WTC11 (cell line): Measurements from ENCODE around the gene IPO11.

Source experiments
- FOXJ3 ChIP-seq: sonication (generic); formaldehyde crosslinking; IDR thresholded peaks from 2 replicates; pipeline ENCODE4 v1.9.0; 2021; ENCODE audit warnings: missing genetic modification reagents, mild to moderate bottlenecking, borderline replicate concordance
- FOXP1 ChIP-seq: sonication (generic); formaldehyde crosslinking; IDR thresholded peaks from 2 replicates; pipeline ENCODE4 v1.8.0; 2022; ENCODE audit warnings: missing genetic modification reagents, mild to moderate bottlenecking, moderate library complexity, borderline replicate concordance
- KAT7 ChIP-seq: sonication (generic); formaldehyde crosslinking; IDR thresholded peaks from 2 replicates; pipeline ENCODE4 v1.8.1; 2023; ENCODE audit warnings: missing genetic modification reagents, mild to moderate bottlenecking, borderline replicate concordance
- SMAD3 ChIP-seq: sonication (generic); formaldehyde crosslinking; IDR thresholded peaks from 2 replicates; pipeline ENCODE4 v1.8.0; 2022; ENCODE audit warnings: missing genetic modification reagents, mild to moderate bottlenecking, borderline replicate concordance
- SP1 ChIP-seq: sonication (generic); formaldehyde crosslinking; conservative IDR thresholded peaks from 2 replicates; pipeline ENCODE4 v1.8.1; 2022; ENCODE audit warnings: missing genetic modification reagents
- TF ChIP-seq, protein P1 (sequence below): fragments of 200-600 bp; IDR thresholded peaks from 2 replicates; pipeline ENCODE4 v1.8.0; 2022; ENCODE audit warnings: antibody characterized with exemption
- TF ChIP-seq, protein P2 (sequence below): sonication (generic); formaldehyde crosslinking; IDR thresholded peaks from 2 replicates; pipeline ENCODE4 v1.8.1; 2022; ENCODE audit warnings: low read depth, missing genetic modification reagents, borderline replicate concordance
- TF ChIP-seq, protein P3 (sequence below): fragments of 250-450 bp; sonication (Bioruptor Pico); conservative IDR thresholded peaks from 2 replicates; pipeline ENCODE4 v1.9.0; 2021; ENCODE audit warnings: mild to moderate bottlenecking
- TF ChIP-seq, protein P4 (sequence below): sonication (generic); formaldehyde crosslinking; IDR thresholded peaks from 2 replicates; pipeline ENCODE4 v1.8.0; 2022; ENCODE audit warnings: missing genetic modification reagents
- TF ChIP-seq, protein P5 (sequence below): sonication (generic); formaldehyde crosslinking; IDR thresholded peaks from 2 replicates; pipeline ENCODE4 v1.8.0; 2022; ENCODE audit warnings: mild to moderate bottlenecking, missing genetic modification reagents
- TF ChIP-seq, protein P6 (sequence below): sonication (generic); formaldehyde crosslinking; IDR thresholded peaks from 2 replicates; pipeline ENCODE4 v1.8.0; 2022; ENCODE audit warnings: mild to moderate bottlenecking, missing genetic modification reagents
- TF ChIP-seq, protein P7 (sequence below): sonication (generic); formaldehyde crosslinking; conservative IDR thresholded peaks from 2 replicates; pipeline ENCODE4 v1.8.1; 2022; ENCODE audit warnings: mild to moderate bottlenecking, missing genetic modification reagents
- TF ChIP-seq, protein P8 (sequence below): fragments of 250-450 bp; sonication (Bioruptor Pico); IDR thresholded peaks from 2 replicates; pipeline ENCODE4 v1.9.0; 2021; ENCODE audit warnings: mild to moderate bottlenecking, borderline replicate concordance

DNA sequence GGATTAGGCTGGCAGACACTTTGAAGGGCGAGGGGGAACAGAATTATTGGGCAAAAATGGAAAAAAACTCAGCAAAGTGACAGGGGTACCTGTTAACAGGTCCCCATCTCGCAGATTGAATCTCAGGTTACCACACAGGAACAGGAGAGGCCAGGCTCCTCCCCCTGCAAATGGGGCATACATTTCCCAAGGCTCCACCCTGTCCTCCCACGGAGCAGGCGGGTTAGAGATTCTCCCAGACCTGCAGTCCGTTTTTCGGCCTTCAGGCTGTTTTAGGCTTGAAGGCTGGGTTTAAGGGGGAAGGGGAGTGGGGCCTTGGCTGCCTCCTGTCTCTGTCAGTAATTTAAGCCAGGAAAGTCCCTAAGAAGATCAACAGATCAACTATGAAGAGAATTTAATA, 208.7 kb downstream of the IPO11 start:
- TF ChIP-seq, protein P1, sequence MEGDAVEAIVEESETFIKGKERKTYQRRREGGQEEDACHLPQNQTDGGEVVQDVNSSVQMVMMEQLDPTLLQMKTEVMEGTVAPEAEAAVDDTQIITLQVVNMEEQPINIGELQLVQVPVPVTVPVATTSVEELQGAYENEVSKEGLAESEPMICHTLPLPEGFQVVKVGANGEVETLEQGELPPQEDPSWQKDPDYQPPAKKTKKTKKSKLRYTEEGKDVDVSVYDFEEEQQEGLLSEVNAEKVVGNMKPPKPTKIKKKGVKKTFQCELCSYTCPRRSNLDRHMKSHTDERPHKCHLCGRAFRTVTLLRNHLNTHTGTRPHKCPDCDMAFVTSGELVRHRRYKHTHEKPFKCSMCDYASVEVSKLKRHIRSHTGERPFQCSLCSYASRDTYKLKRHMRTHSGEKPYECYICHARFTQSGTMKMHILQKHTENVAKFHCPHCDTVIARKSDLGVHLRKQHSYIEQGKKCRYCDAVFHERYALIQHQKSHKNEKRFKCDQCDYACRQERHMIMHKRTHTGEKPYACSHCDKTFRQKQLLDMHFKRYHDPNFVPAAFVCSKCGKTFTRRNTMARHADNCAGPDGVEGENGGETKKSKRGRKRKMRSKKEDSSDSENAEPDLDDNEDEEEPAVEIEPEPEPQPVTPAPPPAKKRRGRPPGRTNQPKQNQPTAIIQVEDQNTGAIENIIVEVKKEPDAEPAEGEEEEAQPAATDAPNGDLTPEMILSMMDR = no peak
- no peak for TF ChIP-seq FOXJ3 (CRISPR knock-in tag)
- no peak for TF ChIP-seq KAT7 (CRISPR knock-in tag)
- TF ChIP-seq SP1 = no peak
- TF ChIP-seq, protein P2, sequence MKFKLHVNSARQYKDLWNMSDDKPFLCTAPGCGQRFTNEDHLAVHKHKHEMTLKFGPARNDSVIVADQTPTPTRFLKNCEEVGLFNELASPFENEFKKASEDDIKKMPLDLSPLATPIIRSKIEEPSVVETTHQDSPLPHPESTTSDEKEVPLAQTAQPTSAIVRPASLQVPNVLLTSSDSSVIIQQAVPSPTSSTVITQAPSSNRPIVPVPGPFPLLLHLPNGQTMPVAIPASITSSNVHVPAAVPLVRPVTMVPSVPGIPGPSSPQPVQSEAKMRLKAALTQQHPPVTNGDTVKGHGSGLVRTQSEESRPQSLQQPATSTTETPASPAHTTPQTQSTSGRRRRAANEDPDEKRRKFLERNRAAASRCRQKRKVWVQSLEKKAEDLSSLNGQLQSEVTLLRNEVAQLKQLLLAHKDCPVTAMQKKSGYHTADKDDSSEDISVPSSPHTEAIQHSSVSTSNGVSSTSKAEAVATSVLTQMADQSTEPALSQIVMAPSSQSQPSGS (CRISPR knock-in tag) = no peak
- TF ChIP-seq, protein P3, sequence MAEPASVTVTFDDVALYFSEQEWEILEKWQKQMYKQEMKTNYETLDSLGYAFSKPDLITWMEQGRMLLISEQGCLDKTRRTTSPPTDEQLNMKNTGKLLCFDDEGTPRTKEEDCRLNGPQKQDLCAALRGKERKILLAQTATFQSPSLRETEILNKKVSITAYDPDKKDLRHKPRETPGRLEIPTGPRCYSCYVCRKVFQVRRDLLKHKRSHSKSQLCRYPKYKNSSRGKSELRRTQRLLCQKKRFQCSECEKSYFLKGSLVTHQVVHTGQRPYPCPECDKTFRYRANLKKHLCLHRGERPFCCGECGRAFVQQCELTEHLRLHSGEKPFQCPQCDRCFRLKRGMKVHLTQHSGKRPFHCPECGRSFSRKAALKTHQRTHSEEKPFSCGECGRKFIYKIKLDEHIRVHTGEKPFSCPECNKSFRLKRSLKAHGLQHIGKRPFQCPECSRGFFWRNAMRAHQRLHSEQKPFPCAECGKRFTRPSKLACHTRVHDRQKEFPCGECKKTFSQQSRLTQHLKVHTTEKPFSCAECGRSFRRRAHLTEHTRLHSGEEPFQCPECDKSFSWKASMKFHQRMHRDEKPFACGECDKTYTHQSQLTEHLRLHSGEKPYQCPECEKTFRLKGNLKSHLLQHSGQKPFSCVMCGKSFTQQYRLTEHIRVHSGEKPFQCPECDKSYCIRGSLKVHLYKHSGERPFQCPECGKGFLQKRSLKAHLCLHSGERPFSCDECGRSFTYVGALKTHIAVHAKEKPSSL (CRISPR knock-in tag) = no peak
- TF ChIP-seq, protein P4, sequence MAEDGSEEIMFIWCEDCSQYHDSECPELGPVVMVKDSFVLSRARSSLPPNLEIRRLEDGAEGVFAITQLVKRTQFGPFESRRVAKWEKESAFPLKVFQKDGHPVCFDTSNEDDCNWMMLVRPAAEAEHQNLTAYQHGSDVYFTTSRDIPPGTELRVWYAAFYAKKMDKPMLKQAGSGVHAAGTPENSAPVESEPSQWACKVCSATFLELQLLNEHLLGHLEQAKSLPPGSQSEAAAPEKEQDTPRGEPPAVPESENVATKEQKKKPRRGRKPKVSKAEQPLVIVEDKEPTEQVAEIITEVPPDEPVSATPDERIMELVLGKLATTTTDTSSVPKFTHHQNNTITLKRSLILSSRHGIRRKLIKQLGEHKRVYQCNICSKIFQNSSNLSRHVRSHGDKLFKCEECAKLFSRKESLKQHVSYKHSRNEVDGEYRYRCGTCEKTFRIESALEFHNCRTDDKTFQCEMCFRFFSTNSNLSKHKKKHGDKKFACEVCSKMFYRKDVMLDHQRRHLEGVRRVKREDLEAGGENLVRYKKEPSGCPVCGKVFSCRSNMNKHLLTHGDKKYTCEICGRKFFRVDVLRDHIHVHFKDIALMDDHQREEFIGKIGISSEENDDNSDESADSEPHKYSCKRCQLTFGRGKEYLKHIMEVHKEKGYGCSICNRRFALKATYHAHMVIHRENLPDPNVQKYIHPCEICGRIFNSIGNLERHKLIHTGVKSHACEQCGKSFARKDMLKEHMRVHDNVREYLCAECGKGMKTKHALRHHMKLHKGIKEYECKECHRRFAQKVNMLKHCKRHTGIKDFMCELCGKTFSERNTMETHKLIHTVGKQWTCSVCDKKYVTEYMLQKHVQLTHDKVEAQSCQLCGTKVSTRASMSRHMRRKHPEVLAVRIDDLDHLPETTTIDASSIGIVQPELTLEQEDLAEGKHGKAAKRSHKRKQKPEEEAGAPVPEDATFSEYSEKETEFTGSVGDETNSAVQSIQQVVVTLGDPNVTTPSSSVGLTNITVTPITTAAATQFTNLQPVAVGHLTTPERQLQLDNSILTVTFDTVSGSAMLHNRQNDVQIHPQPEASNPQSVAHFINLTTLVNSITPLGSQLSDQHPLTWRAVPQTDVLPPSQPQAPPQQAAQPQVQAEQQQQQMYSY = no peak
- TF ChIP-seq, protein P5, sequence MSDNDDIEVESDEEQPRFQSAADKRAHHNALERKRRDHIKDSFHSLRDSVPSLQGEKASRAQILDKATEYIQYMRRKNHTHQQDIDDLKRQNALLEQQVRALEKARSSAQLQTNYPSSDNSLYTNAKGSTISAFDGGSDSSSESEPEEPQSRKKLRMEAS (CRISPR knock-in tag) = no peak
- TF ChIP-seq, protein P6, sequence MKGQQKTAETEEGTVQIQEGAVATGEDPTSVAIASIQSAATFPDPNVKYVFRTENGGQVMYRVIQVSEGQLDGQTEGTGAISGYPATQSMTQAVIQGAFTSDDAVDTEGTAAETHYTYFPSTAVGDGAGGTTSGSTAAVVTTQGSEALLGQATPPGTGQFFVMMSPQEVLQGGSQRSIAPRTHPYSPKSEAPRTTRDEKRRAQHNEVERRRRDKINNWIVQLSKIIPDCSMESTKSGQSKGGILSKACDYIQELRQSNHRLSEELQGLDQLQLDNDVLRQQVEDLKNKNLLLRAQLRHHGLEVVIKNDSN = no peak
- TF ChIP-seq, protein P7, sequence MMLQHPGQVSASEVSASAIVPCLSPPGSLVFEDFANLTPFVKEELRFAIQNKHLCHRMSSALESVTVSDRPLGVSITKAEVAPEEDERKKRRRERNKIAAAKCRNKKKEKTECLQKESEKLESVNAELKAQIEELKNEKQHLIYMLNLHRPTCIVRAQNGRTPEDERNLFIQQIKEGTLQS = no peak
- TF ChIP-seq, protein P8, sequence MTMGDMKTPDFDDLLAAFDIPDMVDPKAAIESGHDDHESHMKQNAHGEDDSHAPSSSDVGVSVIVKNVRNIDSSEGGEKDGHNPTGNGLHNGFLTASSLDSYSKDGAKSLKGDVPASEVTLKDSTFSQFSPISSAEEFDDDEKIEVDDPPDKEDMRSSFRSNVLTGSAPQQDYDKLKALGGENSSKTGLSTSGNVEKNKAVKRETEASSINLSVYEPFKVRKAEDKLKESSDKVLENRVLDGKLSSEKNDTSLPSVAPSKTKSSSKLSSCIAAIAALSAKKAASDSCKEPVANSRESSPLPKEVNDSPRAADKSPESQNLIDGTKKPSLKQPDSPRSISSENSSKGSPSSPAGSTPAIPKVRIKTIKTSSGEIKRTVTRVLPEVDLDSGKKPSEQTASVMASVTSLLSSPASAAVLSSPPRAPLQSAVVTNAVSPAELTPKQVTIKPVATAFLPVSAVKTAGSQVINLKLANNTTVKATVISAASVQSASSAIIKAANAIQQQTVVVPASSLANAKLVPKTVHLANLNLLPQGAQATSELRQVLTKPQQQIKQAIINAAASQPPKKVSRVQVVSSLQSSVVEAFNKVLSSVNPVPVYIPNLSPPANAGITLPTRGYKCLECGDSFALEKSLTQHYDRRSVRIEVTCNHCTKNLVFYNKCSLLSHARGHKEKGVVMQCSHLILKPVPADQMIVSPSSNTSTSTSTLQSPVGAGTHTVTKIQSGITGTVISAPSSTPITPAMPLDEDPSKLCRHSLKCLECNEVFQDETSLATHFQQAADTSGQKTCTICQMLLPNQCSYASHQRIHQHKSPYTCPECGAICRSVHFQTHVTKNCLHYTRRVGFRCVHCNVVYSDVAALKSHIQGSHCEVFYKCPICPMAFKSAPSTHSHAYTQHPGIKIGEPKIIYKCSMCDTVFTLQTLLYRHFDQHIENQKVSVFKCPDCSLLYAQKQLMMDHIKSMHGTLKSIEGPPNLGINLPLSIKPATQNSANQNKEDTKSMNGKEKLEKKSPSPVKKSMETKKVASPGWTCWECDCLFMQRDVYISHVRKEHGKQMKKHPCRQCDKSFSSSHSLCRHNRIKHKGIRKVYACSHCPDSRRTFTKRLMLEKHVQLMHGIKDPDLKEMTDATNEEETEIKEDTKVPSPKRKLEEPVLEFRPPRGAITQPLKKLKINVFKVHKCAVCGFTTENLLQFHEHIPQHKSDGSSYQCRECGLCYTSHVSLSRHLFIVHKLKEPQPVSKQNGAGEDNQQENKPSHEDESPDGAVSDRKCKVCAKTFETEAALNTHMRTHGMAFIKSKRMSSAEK (CRISPR knock-in tag) = no peak
- no peak for TF ChIP-seq SMAD3 (CRISPR knock-in tag)
- TF ChIP-seq FOXP1 (CRISPR knock-in tag) = no peak
